Activated naive CD8-positive, alpha-beta T cell treated with anti-CD3 and anti-CD28 coated beads for 36 hours (primary cell): ENCODE data around the gene SLC31A2. TPM values are rescaled to one million over a fixed set of nuclear protein-coding genes. Genes with fewer than 3 reads are reported as not detected.
A peak's percentile ranks its signal among the peaks of the same experiment; 100 is the strongest.
"Not testable (repeated sequence)": the region's sequence is repeated elsewhere in the genome, so short reads cannot be mapped to it uniquely, and the experiment has no call there.

Experiments used
- DNase-seq: peaks from one replicate; pipeline ENCODE4 v3.0.0; 2021
- H3K27ac Mint-ChIP-seq: one replicate; pipeline ENCODE4 v1.8.0; 2022; ENCODE audit warnings: mild to moderate bottlenecking, moderate library complexity, mixed read lengths
- H3K27me3 Mint-ChIP-seq: one replicate; pipeline ENCODE4 v1.8.0; 2022; ENCODE audit warnings: mild to moderate bottlenecking, mixed read lengths
- H3K36me3 Mint-ChIP-seq: one replicate; pipeline ENCODE4 v1.8.0; 2021; ENCODE audit warnings: mild to moderate bottlenecking, mixed read lengths
- H3K4me1 Mint-ChIP-seq: one replicate; pipeline ENCODE4 v1.8.0; 2021; ENCODE audit warnings: mixed read lengths
- H3K4me3 Mint-ChIP-seq: one replicate; pipeline ENCODE4 v1.8.0; 2022; ENCODE audit warnings: mild to moderate bottlenecking, moderate library complexity, mixed read lengths
- H3K9me3 Mint-ChIP-seq: one replicate; pipeline ENCODE4 v1.8.0; 2022; ENCODE audit warnings: mixed read lengths
- total RNA-seq, 2 experiments: library from RNA; stranded (reverse); gene quantifications; one replicate each; pipeline ENCODE4 v1.2.3, GENCODE V29; 2021

Gene SLC31A2
- total RNA-seq, 2 experiments from 2014 or later: 3.2 to 3.4 TPM

GRCh38 chr9:113140896-113141295, 9.9 kb upstream of the SLC31A2 start:
- H3K4me3 Mint-ChIP-seq, DNase-seq, H3K4me1 Mint-ChIP-seq, H3K36me3 Mint-ChIP-seq, H3K27ac Mint-ChIP-seq: not testable (repeated sequence)
- peaks cover 18% of the 10 kb centered on the region for H3K27me3 Mint-ChIP-seq
- peaks cover 11% of the 10 kb centered on the region for H3K9me3 Mint-ChIP-seq

- no peaks in the 10 kb centered on the region for H3K36me3 Mint-ChIP-seq
- no peak overlapping the region for H3K4me3 Mint-ChIP-seq
- DNase-seq: no peak
- H3K4me1 Mint-ChIP-seq: no peaks in the 10 kb centered on the region
- H3K27me3 Mint-ChIP-seq: peaks cover 18% of the 10 kb centered on the region
- peaks cover 11% of the 10 kb centered on the region for H3K9me3 Mint-ChIP-seq
- no peak overlapping the region for H3K27ac Mint-ChIP-seq
These were observed 7.2 kb upstream of the SLC31A2 start for GRCh38 chr9:113143432-113144227.

- peaks cover 2% of the 10 kb centered on the region for H3K36me3 Mint-ChIP-seq
- H3K4me3 Mint-ChIP-seq: no peak overlapping the region
- H3K27me3 Mint-ChIP-seq: peaks cover 11% of the 10 kb centered on the region
- H3K9me3 Mint-ChIP-seq: no peaks in the 10 kb centered on the region
- H3K27ac Mint-ChIP-seq: no peak overlapping the region
- H3K4me1 Mint-ChIP-seq: peaks cover 12% of the 10 kb centered on the region
- DNase-seq: no peak
These were observed 2.5 kb upstream of the SLC31A2 start for GRCh38 chr9:113148372-113148705.

GRCh38 chr9:113148781-113149510, 1.9 kb upstream of the SLC31A2 start:
- H3K27ac Mint-ChIP-seq: no peak overlapping the region
- no peaks in the 10 kb centered on the region for H3K9me3 Mint-ChIP-seq
- no peak for DNase-seq
- H3K36me3 Mint-ChIP-seq: peaks cover 2% of the 10 kb centered on the region
- peaks cover 12% of the 10 kb centered on the region for H3K4me1 Mint-ChIP-seq
- H3K27me3 Mint-ChIP-seq: peaks cover 11% of the 10 kb centered on the region
- H3K4me3 Mint-ChIP-seq: no peak overlapping the region

- not testable (repeated sequence) for H3K4me3 Mint-ChIP-seq
These were observed 1.2 kb upstream of the SLC31A2 start for GRCh38 chr9:113149561-113149960.

GRCh38 chr9:113151696-113152630, 1.2 kb downstream of the SLC31A2 start:
- H3K27me3 Mint-ChIP-seq: peaks cover 3% of the 10 kb centered on the region
- peak overlapping the region; percentile 78 for H3K4me3 Mint-ChIP-seq
- H3K36me3 Mint-ChIP-seq: peaks cover 7% of the 10 kb centered on the region
- DNase-seq: no peak
- no peak overlapping the region for H3K27ac Mint-ChIP-seq
- H3K9me3 Mint-ChIP-seq: no peaks in the 10 kb centered on the region
- H3K4me1 Mint-ChIP-seq: peaks cover 32% of the 10 kb centered on the region

More at GRCh38 chr9:113149561-113149960, 1.2 kb upstream of the SLC31A2 start:
- H3K27me3 Mint-ChIP-seq, H3K36me3 Mint-ChIP-seq, H3K27ac Mint-ChIP-seq, DNase-seq, H3K9me3 Mint-ChIP-seq: not testable (repeated sequence)
- H3K4me1 Mint-ChIP-seq: peaks cover 12% of the 10 kb centered on the region

- Mint-ChIP-seq H3K27me3 (peaks cover 3% of the 10 kb centered on the region), H3K27ac (peak overlapping the region; percentile 16)
- no peak for DNase-seq
These were observed 1.9 kb downstream of the SLC31A2 start for GRCh38 chr9:113152699-113153098.

GRCh38 chr9:113153599-113153998, 2.8 kb downstream of the SLC31A2 start:
- Mint-ChIP-seq H3K9me3 (no peaks in the 10 kb centered on the region), H3K27ac (no peak overlapping the region), H3K4me3 (no peak overlapping the region), H3K27me3 (peaks cover 3% of the 10 kb centered on the region), H3K4me1 (peaks cover 33% of the 10 kb centered on the region), H3K36me3 (peaks cover 10% of the 10 kb centered on the region)
- no peak for DNase-seq

More at GRCh38 chr9:113152699-113153098, 1.9 kb downstream of the SLC31A2 start:
- peak overlapping the region; percentile 51 for H3K4me3 Mint-ChIP-seq
- peaks cover 7% of the 10 kb centered on the region for H3K36me3 Mint-ChIP-seq
- H3K4me1 Mint-ChIP-seq: peaks cover 33% of the 10 kb centered on the region
- H3K9me3 Mint-ChIP-seq: no peaks in the 10 kb centered on the region

GRCh38 chr9:113154471-113154870, 3.7 kb downstream of the SLC31A2 start:
- Mint-ChIP-seq H3K9me3 (no peaks in the 10 kb centered on the region), H3K27ac (no peak overlapping the region), H3K27me3 (peaks cover 3% of the 10 kb centered on the region), H3K4me3 (no peak overlapping the region), H3K4me1 (peaks cover 33% of the 10 kb centered on the region), H3K36me3 (peaks cover 11% of the 10 kb centered on the region)
- DNase-seq: no peak

- Mint-ChIP-seq H3K27me3 (peaks cover 3% of the 10 kb centered on the region), H3K4me1 (peaks cover 33% of the 10 kb centered on the region), H3K36me3 (peaks cover 11% of the 10 kb centered on the region), H3K27ac (no peak overlapping the region), H3K4me3 (no peak overlapping the region), H3K9me3 (no peaks in the 10 kb centered on the region)
- no peak for DNase-seq
These were observed 4.1 kb downstream of the SLC31A2 start for GRCh38 chr9:113154946-113155345.

GRCh38 chr9:113155911-113156588, 5.2 kb downstream of the SLC31A2 start:
- Mint-ChIP-seq H3K36me3 (peaks cover 14% of the 10 kb centered on the region), H3K4me1 (peaks cover 35% of the 10 kb centered on the region), H3K4me3 (peak overlapping the region; percentile 29), H3K27me3 (peaks cover 3% of the 10 kb centered on the region), H3K9me3 (no peaks in the 10 kb centered on the region), H3K27ac (peak overlapping the region; percentile 85)
- peak; percentile 53 for DNase-seq

GRCh38 chr9:113156880-113157279, 6.1 kb downstream of the SLC31A2 start:
- Mint-ChIP-seq H3K27ac (peak overlapping the region; percentile 46), H3K4me3 (no peak overlapping the region), H3K27me3 (peaks cover 3% of the 10 kb centered on the region), H3K36me3 (peaks cover 14% of the 10 kb centered on the region), H3K4me1 (peaks cover 30% of the 10 kb centered on the region), H3K9me3 (no peaks in the 10 kb centered on the region)
- DNase-seq: no peak

GRCh38 chr9:113158446-113158845, 7.6 kb downstream of the SLC31A2 start:
- H3K27ac Mint-ChIP-seq: peak overlapping the region; percentile 9
- peaks cover 23% of the 10 kb centered on the region for H3K4me1 Mint-ChIP-seq
- no peak for DNase-seq
- no peak overlapping the region for H3K4me3 Mint-ChIP-seq
- H3K9me3 Mint-ChIP-seq: no peaks in the 10 kb centered on the region
- peaks cover 11% of the 10 kb centered on the region for H3K36me3 Mint-ChIP-seq
- H3K27me3 Mint-ChIP-seq: no peaks in the 10 kb centered on the region

- Mint-ChIP-seq H3K4me3 (no peak overlapping the region), H3K4me1 (peaks cover 13% of the 10 kb centered on the region), H3K9me3 (no peaks in the 10 kb centered on the region), H3K36me3 (peaks cover 11% of the 10 kb centered on the region), H3K27me3 (no peaks in the 10 kb centered on the region), H3K27ac (no peak overlapping the region)
- no peak for DNase-seq
These were observed 9.8 kb downstream of the SLC31A2 start for GRCh38 chr9:113160571-113160970.
